GM23338 (cell line): ENCODE data around the gene SMIM9. TPM values are rescaled to one million over a fixed set of nuclear protein-coding genes. Genes with fewer than 3 reads are reported as not detected.

Experiments used
- ATAC-seq: fragments of 200-7000 bp; cut with Tn5 transposase; 3 replicates; pipeline ENCODE4 v1.9.1; 2020
- DNase-seq: peaks from one replicate; pipeline ENCODE4 v3.0.0-alpha.2; 2015; ENCODE audit warnings: low spot score
- H2AFZ ChIP-seq: fragments of 200-600 bp; sonication (generic); 2 replicates; pipeline ENCODE4 v1.8.0; 2016; ENCODE audit warnings: antibody characterized with exemption, mild to moderate bottlenecking, moderate library complexity
- H3F3A ChIP-seq: fragments of 200-600 bp; sonication (generic); replicated peaks from 2 replicates; pipeline ENCODE4 v1.8.0; 2017; ENCODE audit warnings: antibody characterized with exemption, mixed run types, low read depth
- H3K27ac ChIP-seq: fragments of 200-600 bp; sonication (generic); 2 replicates; pipeline ENCODE4 v1.6.1; 2016; ENCODE audit warnings: low read depth
- H3K27me3 ChIP-seq: fragments of 200-600 bp; sonication (generic); 2 replicates; pipeline ENCODE4 v1.8.0; 2016; ENCODE audit warnings: mild to moderate bottlenecking, mixed run types, moderate library complexity; ENCODE audit not compliant: insufficient read depth
- H3K36me3 ChIP-seq: fragments of 200-600 bp; sonication (generic); 2 replicates; pipeline ENCODE4 v1.8.0; 2016; ENCODE audit warnings: mild to moderate bottlenecking; ENCODE audit not compliant: insufficient read depth
- H3K4me1 ChIP-seq: fragments of 200-600 bp; sonication (generic); 2 replicates; pipeline ENCODE4 v1.8.0; 2016; ENCODE audit warnings: mild to moderate bottlenecking, moderate library complexity; ENCODE audit not compliant: insufficient read depth
- H3K4me2 ChIP-seq: fragments of 200-600 bp; sonication (generic); 2 replicates; pipeline ENCODE4 v1.7.1; 2017; ENCODE audit warnings: mixed run types
- H3K4me3 ChIP-seq: fragments of 200-600 bp; sonication (generic); 2 replicates; pipeline ENCODE4 v1.6.1; 2016; ENCODE audit warnings: mixed run types
- H3K79me2 ChIP-seq: fragments of 200-600 bp; sonication (generic); replicated peaks from 2 replicates; pipeline ENCODE4 v1.8.0; 2017; ENCODE audit warnings: mild to moderate bottlenecking; ENCODE audit not compliant: insufficient read depth
- H3K9me2 ChIP-seq: fragments of 200-600 bp; sonication (generic); 2 replicates; pipeline ENCODE4 v1.8.0; 2017; ENCODE audit not compliant: insufficient read depth
- H4K20me1 ChIP-seq: fragments of 200-600 bp; sonication (generic); replicated peaks from 2 replicates; pipeline ENCODE4 v1.8.0; 2017; ENCODE audit warnings: mild to moderate bottlenecking; ENCODE audit not compliant: insufficient read depth
- H3K27ac Mint-ChIP-seq: 2 replicates; pipeline ENCODE4 v1.8.0; 2020; ENCODE audit warnings: inconsistent platforms, mild to moderate bottlenecking, moderate library complexity, mixed read lengths
- H3K27me3 Mint-ChIP-seq: 3 replicates; pipeline ENCODE4 v1.8.0; 2022; ENCODE audit warnings: low read depth, mild to moderate bottlenecking, moderate library complexity, mixed read lengths, inconsistent platforms; ENCODE audit not compliant: insufficient read depth, poor library complexity
- H3K36me3 Mint-ChIP-seq: 3 replicates; pipeline ENCODE4 v1.8.0; 2021; ENCODE audit warnings: low read depth, mild to moderate bottlenecking, inconsistent platforms, moderate library complexity, mixed read lengths
- H3K4me1 Mint-ChIP-seq: 3 replicates; pipeline ENCODE4 v1.8.0; 2020; ENCODE audit warnings: mild to moderate bottlenecking, inconsistent platforms, mixed read lengths
- H3K4me3 Mint-ChIP-seq: 3 replicates; pipeline ENCODE4 v1.8.0; 2021; ENCODE audit warnings: moderate library complexity, mild to moderate bottlenecking, inconsistent platforms, mixed read lengths
- H3K9me3 Mint-ChIP-seq: 3 replicates; pipeline ENCODE4 v1.8.0; 2020; ENCODE audit warnings: moderate library complexity, mild to moderate bottlenecking, inconsistent platforms, mixed read lengths
- EZH2 ChIP-seq: fragments of 200-600 bp; sonication (generic); IDR thresholded peaks from one replicate; pipeline ENCODE4 v1.8.0; 2017; ENCODE audit warnings: antibody characterized with exemption, mild to moderate bottlenecking, low read depth; ENCODE audit not compliant: unreplicated experiment
- JUNB ChIP-seq: IDR thresholded peaks from one replicate; pipeline ENCODE4 v1.6.1; 2016; ENCODE audit warnings: antibody characterized with exemption; ENCODE audit not compliant: unreplicated experiment
- NANOG ChIP-seq: IDR thresholded peaks from 2 replicates; pipeline ENCODE4 v1.6.1; 2016; ENCODE audit warnings: antibody characterized with exemption, borderline replicate concordance
- POLR2AphosphoS5 ChIP-seq: IDR thresholded peaks from 2 replicates; pipeline ENCODE4 v1.6.1; 2016; ENCODE audit warnings: antibody characterized with exemption, low read depth
- STAT1 ChIP-seq: IDR thresholded peaks from one replicate; pipeline ENCODE4 v1.6.1; 2016; ENCODE audit warnings: antibody characterized with exemption; ENCODE audit not compliant: unreplicated experiment
- ZNF114 ChIP-seq: fragments of 250-450 bp; sonication (Bioruptor Pico); IDR thresholded peaks from 2 replicates; pipeline ENCODE4 v1.5.0; 2020; ENCODE audit warnings: mild to moderate bottlenecking, moderate library complexity
- ZNF331 ChIP-seq: fragments of 250-450 bp; sonication (Bioruptor Pico); IDR thresholded peaks from 2 replicates; pipeline ENCODE4 v1.5.0; 2020; ENCODE audit warnings: low read depth, mild to moderate bottlenecking, moderate library complexity
- polyA plus RNA-seq: library from polyadenylated mRNA; unstranded; fragments of >200 nt; fragmentation: Nextera tagmentation; extraction: Ambion mirVana; gene quantifications from 2 replicates; pipeline ENCODE4 v1.2.1, GENCODE V29; 2016
- total RNA-seq: library from RNA; depleted of rRNA; stranded (reverse); fragments of >200 nt; shearing (Covaris generic); gene quantifications from 2 replicates; pipeline ENCODE4 v1.2.3, GENCODE V29; 2014
- TF ChIP-seq, protein P1 (sequence below): fragments of 250-450 bp; sonication (Bioruptor Pico); IDR thresholded peaks from 2 replicates; pipeline ENCODE4 v1.5.0; 2020; ENCODE audit warnings: mild to moderate bottlenecking, moderate library complexity
- TF ChIP-seq, protein P2 (sequence below): IDR thresholded peaks from 2 replicates; pipeline ENCODE4 v1.6.1; 2016; ENCODE audit warnings: antibody characterized with exemption
- TF ChIP-seq, protein P3 (sequence below), 2 experiments: fragments of 200-600 bp in 1 of 2; sonication (generic) in 1 of 2; conservative IDR thresholded peaks; 2 replicates each; pipeline versions ENCODE4 v1.5.1 to v1.6.1; 2016 to 2017; ENCODE audit warnings: antibody characterized with exemption in 2 of 2, low read depth in 2 of 2, mild to moderate bottlenecking in 2 of 2, moderate library complexity in 1 of 2

Gene SMIM9
- total and polyA plus RNA-seq, 2 experiments from 2014 or later, result not detected

DNA sequence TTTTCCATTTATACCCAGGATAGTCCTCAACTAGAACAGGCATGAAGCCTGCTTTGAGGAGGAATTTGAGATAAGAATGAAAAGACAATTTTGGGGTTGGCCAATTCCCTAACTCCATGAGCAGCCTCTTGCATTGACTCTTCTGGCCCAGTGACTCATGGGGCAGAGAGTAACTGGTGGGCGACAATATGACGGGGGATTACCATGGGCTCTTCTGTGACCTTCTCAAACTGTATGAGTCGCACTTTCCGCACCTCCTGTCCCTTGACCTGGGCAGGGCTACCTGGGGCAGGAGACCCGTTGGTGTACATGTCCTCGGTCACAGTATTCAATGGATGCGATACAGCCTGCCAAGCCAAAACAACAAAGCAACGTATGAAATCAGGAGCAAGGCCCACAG lies 42.5 kb downstream of the SMIM9 start:
- H3K27me3 Mint-ChIP-seq, result no peaks in the 10 kb centered on the region
- Histone ChIP-seq H2AFZ (no peak overlapping the region), H3K79me2 (no peaks in the 10 kb centered on the region), H3K4me3 (no peak overlapping the region), H3K27ac (no peak overlapping the region), H3K4me1 (peaks cover 4% of the 10 kb centered on the region), H3K4me2 (no peak overlapping the region), H3F3A (no peaks in the 10 kb centered on the region), H4K20me1 (no peaks in the 10 kb centered on the region), H3K9me2 (no peaks in the 10 kb centered on the region), H3K27me3 (no peaks in the 10 kb centered on the region), H3K36me3 (no peaks in the 10 kb centered on the region)
- no peaks in the 10 kb centered on the region; the same call in 2 of the 3 replicates for H3K36me3 Mint-ChIP-seq
- ATAC-seq (no peak), DNase-seq (no peak)
- peaks cover 15% of the 10 kb centered on the region for H3K4me1 Mint-ChIP-seq
- H3K27ac Mint-ChIP-seq, result no peak overlapping the region
- no peaks in the 10 kb centered on the region for H3K9me3 Mint-ChIP-seq
- TF ChIP-seq ZNF331 (CRISPR knock-in tag) (no peak), ZNF114 (CRISPR knock-in tag) (no peak)
- TF ChIP-seq, protein P1, sequence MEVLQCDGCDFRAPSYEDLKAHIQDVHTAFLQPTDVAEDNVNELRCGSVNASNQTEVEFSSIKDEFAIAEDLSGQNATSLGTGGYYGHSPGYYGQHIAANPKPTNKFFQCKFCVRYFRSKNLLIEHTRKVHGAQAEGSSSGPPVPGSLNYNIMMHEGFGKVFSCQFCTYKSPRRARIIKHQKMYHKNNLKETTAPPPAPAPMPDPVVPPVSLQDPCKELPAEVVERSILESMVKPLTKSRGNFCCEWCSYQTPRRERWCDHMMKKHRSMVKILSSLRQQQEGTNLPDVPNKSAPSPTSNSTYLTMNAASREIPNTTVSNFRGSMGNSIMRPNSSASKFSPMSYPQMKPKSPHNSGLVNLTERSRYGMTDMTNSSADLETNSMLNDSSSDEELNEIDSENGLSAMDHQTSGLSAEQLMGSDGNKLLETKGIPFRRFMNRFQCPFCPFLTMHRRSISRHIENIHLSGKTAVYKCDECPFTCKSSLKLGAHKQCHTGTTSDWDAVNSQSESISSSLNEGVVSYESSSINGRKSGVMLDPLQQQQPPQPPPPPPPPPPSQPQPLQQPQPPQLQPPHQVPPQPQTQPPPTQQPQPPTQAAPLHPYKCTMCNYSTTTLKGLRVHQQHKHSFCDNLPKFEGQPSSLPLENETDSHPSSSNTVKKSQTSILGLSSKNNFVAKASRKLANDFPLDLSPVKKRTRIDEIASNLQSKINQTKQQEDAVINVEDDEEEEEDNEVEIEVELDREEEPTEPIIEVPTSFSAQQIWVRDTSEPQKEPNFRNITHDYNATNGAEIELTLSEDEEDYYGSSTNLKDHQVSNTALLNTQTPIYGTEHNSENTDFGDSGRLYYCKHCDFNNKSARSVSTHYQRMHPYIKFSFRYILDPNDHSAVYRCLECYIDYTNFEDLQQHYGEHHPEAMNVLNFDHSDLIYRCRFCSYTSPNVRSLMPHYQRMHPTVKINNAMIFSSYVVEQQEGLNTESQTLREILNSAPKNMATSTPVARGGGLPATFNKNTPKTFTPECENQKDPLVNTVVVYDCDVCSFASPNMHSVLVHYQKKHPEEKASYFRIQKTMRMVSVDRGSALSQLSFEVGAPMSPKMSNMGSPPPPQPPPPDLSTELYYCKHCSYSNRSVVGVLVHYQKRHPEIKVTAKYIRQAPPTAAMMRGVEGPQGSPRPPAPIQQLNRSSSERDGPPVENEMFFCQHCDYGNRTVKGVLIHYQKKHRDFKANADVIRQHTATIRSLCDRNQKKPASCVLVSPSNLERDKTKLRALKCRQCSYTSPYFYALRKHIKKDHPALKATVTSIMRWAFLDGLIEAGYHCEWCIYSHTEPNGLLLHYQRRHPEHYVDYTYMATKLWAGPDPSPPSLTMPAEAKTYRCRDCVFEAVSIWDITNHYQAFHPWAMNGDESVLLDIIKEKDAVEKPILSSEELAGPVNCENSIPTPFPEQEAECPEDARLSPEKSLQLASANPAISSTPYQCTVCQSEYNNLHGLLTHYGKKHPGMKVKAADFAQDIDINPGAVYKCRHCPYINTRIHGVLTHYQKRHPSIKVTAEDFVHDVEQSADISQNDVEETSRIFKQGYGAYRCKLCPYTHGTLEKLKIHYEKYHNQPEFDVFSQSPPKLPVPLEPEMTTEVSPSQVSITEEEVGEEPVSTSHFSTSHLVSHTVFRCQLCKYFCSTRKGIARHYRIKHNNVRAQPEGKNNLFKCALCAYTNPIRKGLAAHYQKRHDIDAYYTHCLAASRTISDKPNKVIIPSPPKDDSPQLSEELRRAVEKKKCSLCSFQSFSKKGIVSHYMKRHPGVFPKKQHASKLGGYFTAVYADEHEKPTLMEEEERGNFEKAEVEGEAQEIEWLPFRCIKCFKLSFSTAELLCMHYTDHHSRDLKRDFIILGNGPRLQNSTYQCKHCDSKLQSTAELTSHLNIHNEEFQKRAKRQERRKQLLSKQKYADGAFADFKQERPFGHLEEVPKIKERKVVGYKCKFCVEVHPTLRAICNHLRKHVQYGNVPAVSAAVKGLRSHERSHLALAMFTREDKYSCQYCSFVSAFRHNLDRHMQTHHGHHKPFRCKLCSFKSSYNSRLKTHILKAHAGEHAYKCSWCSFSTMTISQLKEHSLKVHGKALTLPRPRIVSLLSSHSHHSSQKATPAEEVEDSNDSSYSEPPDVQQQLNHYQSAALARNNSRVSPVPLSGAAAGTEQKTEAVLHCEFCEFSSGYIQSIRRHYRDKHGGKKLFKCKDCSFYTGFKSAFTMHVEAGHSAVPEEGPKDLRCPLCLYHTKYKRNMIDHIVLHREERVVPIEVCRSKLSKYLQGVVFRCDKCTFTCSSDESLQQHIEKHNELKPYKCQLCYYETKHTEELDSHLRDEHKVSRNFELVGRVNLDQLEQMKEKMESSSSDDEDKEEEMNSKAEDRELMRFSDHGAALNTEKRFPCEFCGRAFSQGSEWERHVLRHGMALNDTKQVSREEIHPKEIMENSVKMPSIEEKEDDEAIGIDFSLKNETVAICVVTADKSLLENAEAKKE, result no peak
- TF ChIP-seq, protein P2, sequence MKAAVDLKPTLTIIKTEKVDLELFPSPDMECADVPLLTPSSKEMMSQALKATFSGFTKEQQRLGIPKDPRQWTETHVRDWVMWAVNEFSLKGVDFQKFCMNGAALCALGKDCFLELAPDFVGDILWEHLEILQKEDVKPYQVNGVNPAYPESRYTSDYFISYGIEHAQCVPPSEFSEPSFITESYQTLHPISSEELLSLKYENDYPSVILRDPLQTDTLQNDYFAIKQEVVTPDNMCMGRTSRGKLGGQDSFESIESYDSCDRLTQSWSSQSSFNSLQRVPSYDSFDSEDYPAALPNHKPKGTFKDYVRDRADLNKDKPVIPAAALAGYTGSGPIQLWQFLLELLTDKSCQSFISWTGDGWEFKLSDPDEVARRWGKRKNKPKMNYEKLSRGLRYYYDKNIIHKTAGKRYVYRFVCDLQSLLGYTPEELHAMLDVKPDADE, result no peak
- no peak overlapping the region for H3K4me3 Mint-ChIP-seq

DNA sequence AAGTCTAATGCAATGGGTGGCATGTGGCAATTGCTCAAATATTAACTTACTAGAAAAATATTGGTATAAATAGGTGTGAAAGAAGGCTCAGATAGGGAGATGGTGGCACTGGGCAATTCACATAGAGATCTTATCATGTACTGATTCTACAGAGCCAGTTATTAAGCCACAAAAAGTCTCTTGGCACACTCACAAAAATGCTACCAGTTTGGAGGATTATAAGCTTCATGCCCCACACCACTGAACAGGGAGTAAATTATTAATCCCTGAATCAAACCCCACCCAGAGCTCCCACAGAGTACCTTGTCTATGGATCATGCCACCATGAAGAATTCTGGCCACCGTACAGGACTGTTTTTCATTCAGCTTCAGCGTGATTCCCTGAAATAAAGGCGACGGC lies 43.0 kb downstream of the SMIM9 start:
- no peak overlapping the region for H3K27ac Mint-ChIP-seq
- DNase-seq (no peak), ATAC-seq (no peak)
- H3K4me3 Mint-ChIP-seq, result no peak overlapping the region
- Histone ChIP-seq H3K4me3 (no peak overlapping the region), H3K9me2 (no peaks in the 10 kb centered on the region), H3K36me3 (no peaks in the 10 kb centered on the region), H2AFZ (no peak overlapping the region), H3K4me2 (no peak overlapping the region), H3K79me2 (no peaks in the 10 kb centered on the region), H3F3A (no peaks in the 10 kb centered on the region), H4K20me1 (no peaks in the 10 kb centered on the region), H3K27me3 (no peaks in the 10 kb centered on the region), H3K27ac (no peak overlapping the region), H3K4me1 (no peaks in the 10 kb centered on the region; the same call in 1 of the 2 replicates)
- TF ChIP-seq EZH2 (no peak), NANOG (no peak), STAT1 (no peak), JUNB (no peak), ZNF114 (CRISPR knock-in tag) (no peak), POLR2AphosphoS5 (no peak)
- TF ChIP-seq, protein P3, sequence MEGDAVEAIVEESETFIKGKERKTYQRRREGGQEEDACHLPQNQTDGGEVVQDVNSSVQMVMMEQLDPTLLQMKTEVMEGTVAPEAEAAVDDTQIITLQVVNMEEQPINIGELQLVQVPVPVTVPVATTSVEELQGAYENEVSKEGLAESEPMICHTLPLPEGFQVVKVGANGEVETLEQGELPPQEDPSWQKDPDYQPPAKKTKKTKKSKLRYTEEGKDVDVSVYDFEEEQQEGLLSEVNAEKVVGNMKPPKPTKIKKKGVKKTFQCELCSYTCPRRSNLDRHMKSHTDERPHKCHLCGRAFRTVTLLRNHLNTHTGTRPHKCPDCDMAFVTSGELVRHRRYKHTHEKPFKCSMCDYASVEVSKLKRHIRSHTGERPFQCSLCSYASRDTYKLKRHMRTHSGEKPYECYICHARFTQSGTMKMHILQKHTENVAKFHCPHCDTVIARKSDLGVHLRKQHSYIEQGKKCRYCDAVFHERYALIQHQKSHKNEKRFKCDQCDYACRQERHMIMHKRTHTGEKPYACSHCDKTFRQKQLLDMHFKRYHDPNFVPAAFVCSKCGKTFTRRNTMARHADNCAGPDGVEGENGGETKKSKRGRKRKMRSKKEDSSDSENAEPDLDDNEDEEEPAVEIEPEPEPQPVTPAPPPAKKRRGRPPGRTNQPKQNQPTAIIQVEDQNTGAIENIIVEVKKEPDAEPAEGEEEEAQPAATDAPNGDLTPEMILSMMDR (conservative IDR thresholded peaks at IDR 0.05; ENCODE audit: low read depth in 2 of 2), result no peak
- peaks cover 11% of the 10 kb centered on the region for H3K4me1 Mint-ChIP-seq
- no peaks in the 10 kb centered on the region; the same call in 2 of the 3 replicates for H3K36me3 Mint-ChIP-seq
- H3K9me3 Mint-ChIP-seq, result no peaks in the 10 kb centered on the region
- no peaks in the 10 kb centered on the region for H3K27me3 Mint-ChIP-seq
